OCI-LY3 (cell line): ENCODE results near the gene MAP4K3.

ENCODE experiments used
- H2AFZ ChIP-seq: fragments of 200-600, 300-600 bp; shearing (Covaris generic); 2 replicates; pipeline ENCODE4 v1.6.0; 2014; ENCODE audit warnings: antibody characterized with exemption, low read depth, low read length
- H3K27ac ChIP-seq: fragments of 200-600, 300-600 bp; sonication (generic); 2 replicates; pipeline ENCODE4 v1.5.1; 2014; ENCODE audit warnings: mild to moderate bottlenecking, low read length, moderate library complexity, mixed read lengths
- H3K27me3 ChIP-seq: fragments of 200-600, 300-600 bp; sonication (generic); 2 replicates; pipeline ENCODE4 v1.6.1; 2014; ENCODE audit warnings: low read depth, low read length, mixed read lengths
- H3K36me3 ChIP-seq: fragments of 200-600, 300-600 bp; sonication (generic); replicated peaks from 2 replicates; pipeline ENCODE3; 2014; ENCODE audit warnings: low read depth, low read length, mixed read lengths
- H3K4me1 ChIP-seq: fragments of 300-600, 200-600 bp; sonication (generic); 2 replicates; pipeline ENCODE4 v1.6.1; 2014; ENCODE audit warnings: low read length, mixed read lengths
- H3K4me2 ChIP-seq: fragments of 200-600, 300-600 bp; sonication (generic); 2 replicates; pipeline ENCODE4 v1.6.1; 2014; ENCODE audit warnings: low read length, mixed read lengths
- H3K4me3 ChIP-seq: fragments of 300-600, 200-600 bp; sonication (generic); 2 replicates; pipeline ENCODE4 v1.5.1; 2014; ENCODE audit warnings: antibody characterized with exemption, mild to moderate bottlenecking, low read length, moderate library complexity
- H3K79me2 ChIP-seq: fragments of 300-600, 200-600 bp; shearing (Covaris generic); 2 replicates; pipeline ENCODE4 v1.6.1; 2014; ENCODE audit warnings: mild to moderate bottlenecking, low read length, mixed read lengths
- H3K9ac ChIP-seq: fragments of 300-600, 200-600 bp; shearing (Covaris generic); 2 replicates; pipeline ENCODE4 v1.6.0; 2014; ENCODE audit warnings: mild to moderate bottlenecking, low read length, moderate library complexity
- H3K9me3 ChIP-seq: fragments of 200-600, 300-600 bp; shearing (Covaris generic); 2 replicates; pipeline ENCODE4 v1.6.1; 2014; ENCODE audit warnings: low read length, mixed read lengths; ENCODE audit not compliant: insufficient read depth
- H4K20me1 ChIP-seq: fragments of 200-600, 300-600 bp; sonication (generic); 2 replicates; pipeline ENCODE4 v1.6.1; 2016; ENCODE audit warnings: low read length, mixed read lengths; ENCODE audit not compliant: insufficient read depth
- EZH2phosphoT487 ChIP-seq: fragments of 200-600 bp; shearing (Covaris generic); IDR thresholded peaks from 2 replicates; pipeline ENCODE4 v1.6.1; 2018; ENCODE audit warnings: antibody characterized with exemption, mixed run types, low read depth
- TF ChIP-seq, protein P1 (sequence below): fragments of 200-600, 300-600 bp; sonication (generic); IDR thresholded peaks from 2 replicates; pipeline ENCODE4 v1.5.1; 2014; ENCODE audit warnings: antibody characterized with exemption, low read length, low read depth

MAP4K3 gene

DNA sequence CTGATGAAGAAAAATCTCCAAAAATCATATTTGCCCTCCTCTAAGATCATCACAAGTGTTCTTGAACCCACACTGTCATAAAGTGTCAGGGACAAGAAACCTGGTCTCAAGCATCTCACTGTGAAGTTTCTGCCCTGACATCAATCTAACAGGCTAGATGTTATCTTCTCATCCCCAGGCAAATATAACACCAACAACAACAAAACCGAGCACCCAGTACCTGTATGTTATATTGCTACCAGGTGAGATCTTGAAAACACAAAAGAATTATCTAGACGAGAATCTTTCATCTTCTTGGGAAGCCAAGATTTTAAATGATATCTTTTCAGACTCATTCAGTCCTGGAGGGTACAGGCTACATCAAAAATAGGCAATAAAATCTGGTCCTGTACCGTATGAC is 8.8 kb upstream of the MAP4K3 start:
- no peak overlapping the region for H3K27ac ChIP-seq
- H3K4me1 ChIP-seq: no peaks in the 10 kb centered on the region
- no peak overlapping the region for H3K9ac ChIP-seq
- TF ChIP-seq, protein P1, sequence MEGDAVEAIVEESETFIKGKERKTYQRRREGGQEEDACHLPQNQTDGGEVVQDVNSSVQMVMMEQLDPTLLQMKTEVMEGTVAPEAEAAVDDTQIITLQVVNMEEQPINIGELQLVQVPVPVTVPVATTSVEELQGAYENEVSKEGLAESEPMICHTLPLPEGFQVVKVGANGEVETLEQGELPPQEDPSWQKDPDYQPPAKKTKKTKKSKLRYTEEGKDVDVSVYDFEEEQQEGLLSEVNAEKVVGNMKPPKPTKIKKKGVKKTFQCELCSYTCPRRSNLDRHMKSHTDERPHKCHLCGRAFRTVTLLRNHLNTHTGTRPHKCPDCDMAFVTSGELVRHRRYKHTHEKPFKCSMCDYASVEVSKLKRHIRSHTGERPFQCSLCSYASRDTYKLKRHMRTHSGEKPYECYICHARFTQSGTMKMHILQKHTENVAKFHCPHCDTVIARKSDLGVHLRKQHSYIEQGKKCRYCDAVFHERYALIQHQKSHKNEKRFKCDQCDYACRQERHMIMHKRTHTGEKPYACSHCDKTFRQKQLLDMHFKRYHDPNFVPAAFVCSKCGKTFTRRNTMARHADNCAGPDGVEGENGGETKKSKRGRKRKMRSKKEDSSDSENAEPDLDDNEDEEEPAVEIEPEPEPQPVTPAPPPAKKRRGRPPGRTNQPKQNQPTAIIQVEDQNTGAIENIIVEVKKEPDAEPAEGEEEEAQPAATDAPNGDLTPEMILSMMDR: no peak
- TF ChIP-seq EZH2phosphoT487: no peak
- H3K4me2 ChIP-seq: no peak overlapping the region
- no peak overlapping the region for H3K4me3 ChIP-seq
- H4K20me1 ChIP-seq: no peaks in the 10 kb centered on the region
- no peaks in the 10 kb centered on the region for H3K9me3 ChIP-seq
- H3K79me2 ChIP-seq: no peaks in the 10 kb centered on the region
- H3K36me3 ChIP-seq: no peaks in the 10 kb centered on the region
- no peak overlapping the region for H2AFZ ChIP-seq
- H3K27me3 ChIP-seq: no peaks in the 10 kb centered on the region

DNA sequence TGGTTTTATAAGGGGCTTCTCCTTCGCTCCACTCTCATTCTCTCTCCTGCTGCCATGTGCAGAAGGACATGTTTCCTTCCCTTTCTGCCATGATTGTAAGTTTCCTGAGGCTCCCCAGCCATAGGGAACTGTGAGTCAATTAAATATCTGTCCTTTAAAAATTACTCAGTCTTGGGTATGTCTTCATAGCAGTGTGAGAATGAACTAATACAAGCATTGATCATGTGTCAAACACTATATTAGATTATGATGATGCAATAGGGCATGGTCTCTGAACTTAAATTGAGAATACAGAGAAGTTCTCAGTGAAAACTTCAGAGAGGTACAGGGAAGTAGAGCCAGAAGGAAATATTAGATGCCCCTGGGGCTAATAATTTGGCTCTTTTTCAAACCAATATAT is 5.9 kb upstream of the MAP4K3 start:
- no peak overlapping the region for H3K4me2 ChIP-seq
- no peaks in the 10 kb centered on the region for H4K20me1 ChIP-seq
- H3K27ac ChIP-seq: no peak overlapping the region
- H3K79me2 ChIP-seq: no peaks in the 10 kb centered on the region
- H3K9me3 ChIP-seq: no peaks in the 10 kb centered on the region
- H3K9ac ChIP-seq: no peak overlapping the region
- no peaks in the 10 kb centered on the region for H3K27me3 ChIP-seq
- no peak overlapping the region for H2AFZ ChIP-seq
- H3K4me1 ChIP-seq: no peaks in the 10 kb centered on the region
- TF ChIP-seq EZH2phosphoT487: no peak
- TF ChIP-seq, protein P1: no peak
- H3K36me3 ChIP-seq: no peaks in the 10 kb centered on the region
- no peak overlapping the region for H3K4me3 ChIP-seq

DNA sequence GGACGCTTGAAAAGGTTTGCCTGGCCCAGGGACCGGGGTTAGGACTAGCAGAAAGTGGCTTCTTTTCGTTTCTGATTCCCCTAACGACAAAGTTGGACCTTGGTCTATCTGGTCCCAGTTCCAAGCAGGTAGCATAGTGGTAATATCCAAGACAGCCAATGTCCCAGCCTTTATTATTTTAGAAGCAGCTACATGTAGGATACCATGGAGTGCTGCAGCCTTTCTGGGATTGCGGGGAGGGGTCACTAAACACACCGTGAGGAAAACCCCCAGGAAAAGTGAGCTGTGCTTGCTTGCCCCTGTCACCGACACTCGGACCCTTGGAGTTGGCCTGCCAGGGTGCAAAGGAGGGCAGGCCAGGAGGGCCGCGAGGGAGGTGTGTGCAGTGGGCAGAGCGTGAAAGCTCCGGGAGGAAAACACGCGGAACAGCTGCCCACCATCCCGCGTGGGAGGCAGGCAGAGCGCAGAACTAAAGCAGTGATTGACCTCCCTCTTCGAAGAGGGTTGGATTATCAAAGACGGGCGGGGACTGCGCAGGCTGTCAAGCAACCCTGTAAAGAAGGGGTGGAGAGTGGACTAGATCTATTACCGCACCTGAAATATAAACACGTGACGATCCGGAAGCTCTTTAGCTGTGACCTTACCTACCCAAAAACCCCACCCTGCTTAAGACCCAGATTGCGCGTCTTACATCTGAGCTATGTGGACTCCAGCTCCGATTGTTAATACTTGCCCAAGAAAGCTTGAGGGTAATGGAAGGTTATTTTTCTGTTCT is 624 bp upstream of the MAP4K3 start:
- Histone ChIP-seq H3K79me2 (peaks cover 8% of the 10 kb centered on the region; the same call in 1 of the 2 replicates), H2AFZ (peak overlapping the region; percentile 86), H3K4me2 (peak overlapping the region; percentile 96), H3K27me3 (no peaks in the 10 kb centered on the region), H3K4me3 (peak overlapping the region; percentile 85), H3K9ac (peak overlapping the region; percentile 76), H3K27ac (no peak overlapping the region), H4K20me1 (no peaks in the 10 kb centered on the region), H3K4me1 (peaks cover 11% of the 10 kb centered on the region), H3K36me3 (no peaks in the 10 kb centered on the region), H3K9me3 (no peaks in the 10 kb centered on the region)
- TF ChIP-seq, protein P1: no peak
- TF ChIP-seq EZH2phosphoT487: no peak

- TF ChIP-seq EZH2phosphoT487: no peak
- TF ChIP-seq, protein P1: no peak
- no peaks in the 10 kb centered on the region for H3K36me3 ChIP-seq
- peaks cover 11% of the 10 kb centered on the region for H3K4me1 ChIP-seq
- H3K27ac ChIP-seq: no peak overlapping the region
- H3K79me2 ChIP-seq: peaks cover 8% of the 10 kb centered on the region; the same call in 1 of the 2 replicates
- no peaks in the 10 kb centered on the region for H4K20me1 ChIP-seq
- H3K4me2 ChIP-seq: peak overlapping the region; percentile 96
- H3K9ac ChIP-seq: peak overlapping the region; percentile 76
- H3K9me3 ChIP-seq: no peaks in the 10 kb centered on the region
- peak overlapping the region; percentile 85 for H3K4me3 ChIP-seq
- peak overlapping the region; percentile 83 for H2AFZ ChIP-seq
- H3K27me3 ChIP-seq: no peaks in the 10 kb centered on the region
These were observed 1.1 kb downstream of the MAP4K3 start for GRCh38 chr2:39435741-39436591.
